Gastrocnemius medialis (tissue), 4 donors: ENCODE measurements around the gene CRTC3.

Experiments used
- POLR2A ChIP-seq, 2 donors: fragments of 450-650 bp; IDR thresholded peaks; one replicate each; pipeline ENCODE4 v1.6.1; 2017; ENCODE audit warnings: antibody characterized with exemption in 2 of 2, mild to moderate bottlenecking in 2 of 2, moderate library complexity in 2 of 2
- TF ChIP-seq, protein P1 (sequence below), 5 experiments: fragments of 450-650 bp in 3 of 5; fragments of 200-600 bp in 2 of 5; sonication (generic) in 2 of 5; IDR thresholded peaks in 4 of 5; conservative IDR thresholded peaks in 1 of 5; 1 replicate in 4 of 5; 2 replicates in 1 of 5; pipeline ENCODE4 v1.5.1; 2016 to 2019; ENCODE audit warnings: antibody characterized with exemption in 5 of 5, mild to moderate bottlenecking in 3 of 5, moderate library complexity in 3 of 5

DNA sequence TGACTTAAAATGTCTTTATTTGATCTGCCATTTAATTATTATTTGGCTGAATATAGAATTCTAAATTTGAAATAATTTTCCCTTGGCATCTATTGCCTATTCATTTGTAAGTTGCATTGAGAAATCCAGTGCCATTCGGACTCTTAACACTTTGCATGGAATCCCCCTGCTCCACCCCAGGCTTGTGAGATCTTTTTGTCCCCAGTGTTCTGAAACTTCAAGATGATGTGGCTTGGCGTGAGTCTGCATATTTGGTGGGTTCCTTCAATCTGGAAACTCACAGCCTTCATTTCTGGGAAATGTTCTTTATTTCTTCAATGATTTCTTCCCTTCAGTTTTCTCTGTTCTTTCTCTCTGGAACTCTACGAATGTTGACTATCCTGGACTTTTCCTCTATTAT, 103.6 kb downstream of the CRTC3 start:
- TF ChIP-seq, protein P1, sequence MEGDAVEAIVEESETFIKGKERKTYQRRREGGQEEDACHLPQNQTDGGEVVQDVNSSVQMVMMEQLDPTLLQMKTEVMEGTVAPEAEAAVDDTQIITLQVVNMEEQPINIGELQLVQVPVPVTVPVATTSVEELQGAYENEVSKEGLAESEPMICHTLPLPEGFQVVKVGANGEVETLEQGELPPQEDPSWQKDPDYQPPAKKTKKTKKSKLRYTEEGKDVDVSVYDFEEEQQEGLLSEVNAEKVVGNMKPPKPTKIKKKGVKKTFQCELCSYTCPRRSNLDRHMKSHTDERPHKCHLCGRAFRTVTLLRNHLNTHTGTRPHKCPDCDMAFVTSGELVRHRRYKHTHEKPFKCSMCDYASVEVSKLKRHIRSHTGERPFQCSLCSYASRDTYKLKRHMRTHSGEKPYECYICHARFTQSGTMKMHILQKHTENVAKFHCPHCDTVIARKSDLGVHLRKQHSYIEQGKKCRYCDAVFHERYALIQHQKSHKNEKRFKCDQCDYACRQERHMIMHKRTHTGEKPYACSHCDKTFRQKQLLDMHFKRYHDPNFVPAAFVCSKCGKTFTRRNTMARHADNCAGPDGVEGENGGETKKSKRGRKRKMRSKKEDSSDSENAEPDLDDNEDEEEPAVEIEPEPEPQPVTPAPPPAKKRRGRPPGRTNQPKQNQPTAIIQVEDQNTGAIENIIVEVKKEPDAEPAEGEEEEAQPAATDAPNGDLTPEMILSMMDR (IDR thresholded peaks at IDR 0.05 in 4 of 5, conservative IDR thresholded peaks at IDR 0.05 in 1 of 5), result no peak
- no peak for TF ChIP-seq POLR2A (IDR thresholded peaks at IDR 0.05)
